GM12891 (cell line): ENCODE measurements around the gene STAG3.

Experiments used
- POLR2A ChIP-seq: IDR thresholded peaks from 2 replicates; pipeline ENCODE4 v1.6.1; 2011; ENCODE audit warnings: low read depth, low read length, control low read depth
- POLR2AphosphoS5 ChIP-seq: IDR thresholded peaks from 2 replicates; pipeline ENCODE4 v1.6.1; 2011; ENCODE audit warnings: low read depth, low read length, control low read depth
- SPI1 ChIP-seq: IDR thresholded peaks from 2 replicates; pipeline ENCODE4 v1.6.1; 2011; ENCODE audit warnings: low read depth, low read length, control low read depth
- TAF1 ChIP-seq: IDR thresholded peaks from 2 replicates; pipeline ENCODE4 v1.6.1; 2011; ENCODE audit warnings: low read depth, low read length, control low read depth

DNA sequence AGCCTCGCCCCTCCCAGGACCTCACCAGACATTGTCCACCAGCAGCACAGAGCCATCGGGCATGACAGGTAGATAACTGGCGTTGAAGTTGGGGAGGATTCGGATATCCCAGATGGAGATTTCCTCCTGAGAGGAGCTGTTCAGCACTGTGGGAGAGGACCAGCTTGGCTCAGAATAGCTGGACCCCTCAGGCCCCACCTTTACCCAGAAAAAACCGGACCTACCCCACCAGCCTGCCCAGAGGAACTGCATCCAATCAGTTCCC is 20.7 kb upstream of the STAG3 start:
- no peak for TF ChIP-seq POLR2A
- no peak for TF ChIP-seq POLR2AphosphoS5
- TF ChIP-seq TAF1, result no peak
- TF ChIP-seq SPI1, result no peak
